ENCODE data around the gene PDE6D.

- TF ChIP-seq CTCF (IDR thresholded peaks at IDR 0.05; ENCODE audit: low read depth, low read length) (no peak), EZH2phosphoT487 (IDR thresholded peaks at IDR 0.05; ENCODE audit: low read depth) (no peak)
These were observed 64.3 kb downstream of the PDE6D start for GRCh38 chr2:231716666-231717280.

Data from OCI-LY3 (cell line).